Hematopoietic multipotent progenitor cell treated with erythropoietin and hydrocortisone succinate and interleukin-3 and kit ligand, for 15 days (in vitro differentiated cells): ENCODE results near the gene S100A9.
"Not testable (repeated sequence)": the region's sequence is repeated elsewhere in the genome, so short reads cannot be mapped to it uniquely, and the experiment has no call there.

Experiments used
- DNase-seq: peaks from one replicate; pipeline ENCODE4 v3.0.0-alpha.2; 2015; ENCODE audit warnings: low spot score

S100A9 gene

GRCh38 chr1:153357853-153358690, at the start of gene S100A9:
TSS of gene S100A9 (plus strand) at chr1:153357854. CDS start at chr1:153358284, 430 bp downstream.
- DNase-seq, result no peak

GRCh38 chr1:153308540-153308939, 49.1 kb upstream of the S100A9 start:
- no peak for DNase-seq

GRCh38 chr1:153309441-153309840, 48.2 kb upstream of the S100A9 start:
- no peak for DNase-seq

GRCh38 chr1:153310526-153310925, 47.1 kb upstream of the S100A9 start:
- no peak for DNase-seq

- no peak for DNase-seq
Observed at GRCh38 chr1:153312570-153313186, 45.0 kb upstream of the S100A9 start, which contains the start of gene PGLYRP3. TSS of gene PGLYRP3 (minus strand) at chr1:153312952. CDS start at chr1:153310665, 2,287 bp downstream.

- no peak for DNase-seq
Observed at GRCh38 chr1:153313288-153313687, 44.4 kb upstream of the S100A9 start.

- DNase-seq, result not testable (repeated sequence)
Observed at GRCh38 chr1:153314388-153314787, 43.3 kb upstream of the S100A9 start.

GRCh38 chr1:153316013-153316412, 41.6 kb upstream of the S100A9 start:
- DNase-seq, result not testable (repeated sequence)

GRCh38 chr1:153318145-153318544, 39.5 kb upstream of the S100A9 start:
- DNase-seq, result not testable (repeated sequence)

- no peak for DNase-seq
Observed at GRCh38 chr1:153322568-153322967, 35.1 kb upstream of the S100A9 start.

- no peak for DNase-seq
Observed at GRCh38 chr1:153324912-153325311, 32.7 kb upstream of the S100A9 start.

- DNase-seq, result no peak
Observed at GRCh38 chr1:153333902-153334301, 23.8 kb upstream of the S100A9 start.

- no peak for DNase-seq
Observed at GRCh38 chr1:153336650-153337049, 21.0 kb upstream of the S100A9 start.

GRCh38 chr1:153337980-153338853, 19.4 kb upstream of the S100A9 start:
- DNase-seq, result no peak

GRCh38 chr1:153339802-153340201, 17.9 kb upstream of the S100A9 start:
- no peak for DNase-seq

- no peak for DNase-seq
Observed at GRCh38 chr1:153340356-153340755, 17.3 kb upstream of the S100A9 start.

GRCh38 chr1:153341431-153341934, 16.2 kb upstream of the S100A9 start:
- DNase-seq, result no peak

- DNase-seq, result peak; percentile 43
Observed at GRCh38 chr1:153342178-153342577, 15.5 kb upstream of the S100A9 start.

- DNase-seq, result peak; percentile 6
Observed at GRCh38 chr1:153343040-153343681, 14.5 kb upstream of the S100A9 start.

- DNase-seq, result peak; percentile 78
Observed at GRCh38 chr1:153343811-153344717, 13.6 kb upstream of the S100A9 start.

- peak; percentile 16 for DNase-seq
Observed at GRCh38 chr1:153344718-153345025, 13.0 kb upstream of the S100A9 start.
